GM12878 (cell line): ENCODE data around the gene MRTFA. TPM values are rescaled to one million over a fixed set of nuclear protein-coding genes. Genes with fewer than 3 reads are reported as not detected.
"Not testable (repeated sequence)": the region's sequence is repeated elsewhere in the genome, so short reads cannot be mapped to it uniquely, and the experiment has no call there.

Experiments
- ATAC-seq: fragments of 200-7000 bp; cut with Tn5 transposase; 3 replicates; pipeline ENCODE4 v1.9.1; 2020; ENCODE audit warnings: mild to moderate bottlenecking, moderate library complexity
- BruUV-seq: library from RNA; stranded (reverse); fragments of 400-500 nt; replicated peaks from 2 replicates; lab custom pipeline; 2021; lab: Mats Ljungman, UMichigan
- CTCF ChIA-PET: fragments of 300-600 bp; sonication (Branson Sonifier 250); formaldehyde crosslinking; extraction: SDS; loops from one replicate; lab custom pipeline; 2021; ENCODE audit warnings: inconsistent platforms; lab: Yijun Ruan, JAX
- POLR2A ChIA-PET: fragments of 350-600 bp; formaldehyde crosslinking; extraction: SDS; loops from one replicate; lab custom pipeline; 2021; ENCODE audit warnings: inconsistent platforms; lab: Charles Lee
- RAD21 ChIA-PET: fragments of 300-600 bp; sonication (Branson Sonifier 250); formaldehyde crosslinking; loops from one replicate; lab custom pipeline; 2023; ENCODE audit warnings: antibody characterized with exemption; ENCODE audit not compliant: unreplicated experiment; lab: Charles Lee
- SMC1A ChIA-PET: fragments of 300-600 bp; sonication (Branson Sonifier 250); formaldehyde crosslinking; loops from one replicate; lab custom pipeline; 2023; ENCODE audit not compliant: unreplicated experiment, uncharacterized antibody; lab: Charles Lee
- DNase-seq: peaks from one replicate; pipeline ENCODE4 v3.0.0-alpha.2; 2011; ENCODE audit warnings: low read depth, low spot score
- FAIRE-seq: peaks from 3 replicates; lab custom pipeline; 2011; peaks lifted over from hg19 to GRCh38; lab: Jason Lieb, UNC
- H2AFZ ChIP-seq: 2 replicates; pipeline ENCODE4 v1.6.0; 2011; ENCODE audit warnings: low read depth, low read length, control low read depth; ENCODE audit not compliant: control insufficient read depth
- H3K27ac ChIP-seq: 2 replicates; pipeline ENCODE4 v1.5.1; 2011; ENCODE audit warnings: control low read depth; ENCODE audit not compliant: control insufficient read depth, insufficient read depth
- H3K27me3 ChIP-seq, 2 experiments: replicated peaks in 1 of 2; 2 replicates each; pipeline versions ENCODE4 v1.6.0 to v1.6.1; 2011; ENCODE audit warnings: low read length in 1 of 2; ENCODE audit not compliant: control insufficient read depth in 2 of 2, insufficient read depth in 2 of 2
- H3K36me3 ChIP-seq, 2 experiments: 2 replicates each; pipeline ENCODE4 v1.5.1; 2011; ENCODE audit warnings: low read length in 1 of 2; ENCODE audit not compliant: control insufficient read depth in 2 of 2, insufficient read depth in 2 of 2
- H3K4me1 ChIP-seq: 2 replicates; pipeline ENCODE4 v1.6.1; 2011; ENCODE audit warnings: mild to moderate bottlenecking, low read length, moderate library complexity, mixed read lengths; ENCODE audit not compliant: control insufficient read depth, insufficient read depth
- H3K4me2 ChIP-seq: 2 replicates; pipeline ENCODE4 v1.6.0; 2011; ENCODE audit warnings: control low read depth; ENCODE audit not compliant: control insufficient read depth, insufficient read depth
- H3K4me3 ChIP-seq: fragments of 200-600 bp; sonication (generic); 2 replicates; pipeline ENCODE4 v1.5.1; 2016
- H3K79me2 ChIP-seq: 2 replicates; pipeline ENCODE4 v1.6.0; 2011; ENCODE audit warnings: low read length; ENCODE audit not compliant: control insufficient read depth, insufficient read depth
- H3K9ac ChIP-seq: 2 replicates; pipeline ENCODE4 v1.8.0; 2011; ENCODE audit warnings: low read length, control low read depth, mixed read lengths; ENCODE audit not compliant: control insufficient read depth, insufficient read depth
- H3K9me3 ChIP-seq: replicated peaks from 3 replicates; pipeline ENCODE4 v1.5.1; 2011; ENCODE audit warnings: mild to moderate bottlenecking, low read length; ENCODE audit not compliant: control insufficient read depth, insufficient read depth
- H4K20me1 ChIP-seq: 2 replicates; pipeline ENCODE4 v1.6.0; 2011; ENCODE audit not compliant: control insufficient read depth, insufficient read depth
- CHD1 ChIP-seq: IDR thresholded peaks from 2 replicates; pipeline ENCODE4 v1.6.1; 2012; ENCODE audit warnings: low read depth, low read length, improper control_type of control experiment
- FOXK2 ChIP-seq: fragments of 450-650 bp; IDR thresholded peaks from 2 replicates; pipeline ENCODE4 v1.6.1; 2017; ENCODE audit warnings: mild to moderate bottlenecking, moderate library complexity
- NR2C1 ChIP-seq: fragments of 450-650 bp; IDR thresholded peaks from 2 replicates; pipeline ENCODE4 v1.6.1; 2017; ENCODE audit warnings: antibody characterized with exemption, mild to moderate bottlenecking, moderate library complexity
- NR2F1 ChIP-seq: fragments of 450-650 bp; conservative IDR thresholded peaks from 2 replicates; pipeline ENCODE4 v1.6.1; 2017; ENCODE audit warnings: mild to moderate bottlenecking
- POLR2AphosphoS2 ChIP-seq: IDR thresholded peaks from 2 replicates; pipeline ENCODE4 v1.6.1; 2011; ENCODE audit warnings: low read depth, mild to moderate bottlenecking, low read length, improper control_type of control experiment, moderate library complexity
- RAD51 ChIP-seq: fragments of 450-650 bp; IDR thresholded peaks from 2 replicates; pipeline ENCODE4 v1.6.1; 2016; ENCODE audit warnings: moderate library complexity, mild to moderate bottlenecking, inconsistent platforms
- SUZ12 ChIP-seq: fragments of 200-600 bp; sonication (generic); IDR thresholded peaks from one replicate; pipeline ENCODE4 v1.6.1; 2018; ENCODE audit warnings: antibody characterized with exemption, mild to moderate bottlenecking; ENCODE audit not compliant: unreplicated experiment
- TAF1 ChIP-seq: IDR thresholded peaks from 2 replicates; pipeline ENCODE4 v1.6.1; 2011; ENCODE audit warnings: mild to moderate bottlenecking, low read depth, low read length, borderline replicate concordance
- WGBS: methylation state at CpG from one replicate; pipeline ENCODE4 v1.1.6; 2016; ENCODE audit warnings: low lambda C conversion rate; ENCODE audit not compliant: insufficient replicate concordance, insufficient coverage; ENCODE audit errors: missing lambda C conversion rate; 5-methylcytosine and 5-hydroxymethylcytosine counted together
- in situ Hi-C: fragments of 300-500 bp; cut with MboI; formaldehyde crosslinking; loops from 9 replicates; pipeline ENCODE4 v1.14.3; 2018; ENCODE audit warnings: mixed read lengths
- intact Hi-C: fragments of 100-400 bp; cut with micrococcal nuclease; formaldehyde crosslinking; loops from one replicate; pipeline ENCODE4 v1.14.2; 2022; ENCODE audit not compliant: unreplicated experiment
- polyA plus RNA-seq, 11 experiments: library from polyadenylated mRNA; depleted of rRNA in 4 of 11; unstranded in 6 of 11; stranded (reverse) in 5 of 11; fragments of >200 nt; fragmentation: Nextera tagmentation in 4 of 11; fragmentation: Illumina TruSeq in 1 of 11; extraction: Ambion mirVana in 4 of 11; extraction: Trizol in 1 of 11; gene quantifications; 1 replicate in 1 of 11; 2 replicates in 10 of 11; pipeline versions ENCODE4 v1.2.1 to v1.2.3, GENCODE V29; 2011 to 2016; ENCODE audit warnings: inconsistent platforms in 2 of 11, missing spikeins in 2 of 11, low read depth in 1 of 11
- total RNA-seq, 4 experiments: library from RNA; depleted of rRNA in 3 of 4; stranded (reverse); fragments of >200 nt in 3 of 4; fragmentation: Illumina TruSeq in 1 of 4; extraction: Trizol in 1 of 4; gene quantifications; 2 replicates each; pipeline versions ENCODE4 v1.2.1 to v1.2.3, GENCODE V29; 2013 to 2021
- TF ChIP-seq, protein P1 (sequence below): fragments of 450-650 bp; IDR thresholded peaks from 2 replicates; pipeline ENCODE4 v1.6.1; 2017; ENCODE audit warnings: mild to moderate bottlenecking, low read depth, inconsistent platforms; ENCODE audit not compliant: poor library complexity, severe bottlenecking
- TF ChIP-seq, protein P2 (sequence below): fragments of 450-650 bp; formaldehyde crosslinking; IDR thresholded peaks from 2 replicates; pipeline ENCODE4 v1.4.0; 2022; ENCODE audit warnings: mild to moderate bottlenecking, moderate library complexity

MRTFA gene
- total and polyA plus RNA-seq, 10 of the 15 experiments (the other 5 are each of a cell fraction or from before 2014, with no cell fraction given), result 2.0 to 63.9 (median 17.9) TPM

DNA sequence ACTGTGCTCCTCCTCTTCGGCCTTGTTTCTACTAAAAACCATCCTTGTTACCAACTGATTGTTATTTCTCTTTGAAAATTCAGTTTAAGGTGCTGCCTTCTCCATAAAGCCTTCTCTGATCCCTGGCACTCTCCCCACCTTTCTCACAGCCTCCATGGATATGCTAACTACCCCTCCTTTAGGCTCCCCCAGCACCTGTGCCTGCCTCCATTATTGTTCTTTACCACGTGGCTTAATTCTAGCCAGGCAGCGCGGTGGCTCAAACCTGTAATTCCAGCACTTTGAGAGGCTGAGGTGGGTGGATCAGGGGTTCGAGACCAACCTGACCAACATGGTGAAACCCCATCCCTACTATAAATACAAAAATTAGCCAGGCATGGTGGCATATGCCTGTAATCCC, 96.3 kb downstream of the MRTFA start (continued):
- TF ChIP-seq SUZ12, result no peak
- TF ChIP-seq TAF1, result no peak
- no peak for TF ChIP-seq CHD1

DNA sequence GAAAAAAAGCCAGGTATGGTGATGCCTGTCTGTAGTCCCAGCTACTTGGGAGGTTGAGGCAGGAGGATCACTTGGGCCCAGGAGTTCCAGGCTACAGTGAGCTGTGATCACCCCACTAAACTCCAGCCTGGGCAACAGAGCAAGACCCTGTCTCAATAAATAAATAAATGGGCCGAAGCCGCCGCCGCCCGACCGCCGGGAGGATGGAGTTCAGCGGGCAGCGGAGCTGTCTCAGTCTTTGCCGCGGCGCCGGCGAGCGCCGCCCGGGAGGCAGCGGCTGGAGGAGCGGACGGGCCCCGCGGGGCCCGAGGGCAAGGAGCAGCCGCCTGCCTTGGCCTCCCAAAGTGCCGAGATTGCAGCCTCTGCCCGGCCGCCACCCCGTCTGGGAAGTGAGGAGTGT, 100.4 kb downstream of the MRTFA start:
- DNase-seq, BruUV-seq, H3K4me3 ChIP-seq, H3K9ac ChIP-seq, H3K4me2 ChIP-seq, H2AFZ ChIP-seq, POLR2A ChIA-PET, RAD21 ChIA-PET, H4K20me1 ChIP-seq, ATAC-seq, FAIRE-seq, H3K9me3 ChIP-seq, CTCF ChIA-PET, intact Hi-C loops, in situ Hi-C loops, H3K27me3 ChIP-seq, H3K27ac ChIP-seq, SMC1A ChIA-PET, H3K36me3 ChIP-seq: not testable (repeated sequence)
- peaks cover 32% of the 10 kb centered on the region for H3K79me2 ChIP-seq
- peaks cover 11% of the 10 kb centered on the region for H3K4me1 ChIP-seq
- 96% methylated on average over 22 of the region's 28 CpGs for WGBS

DNA sequence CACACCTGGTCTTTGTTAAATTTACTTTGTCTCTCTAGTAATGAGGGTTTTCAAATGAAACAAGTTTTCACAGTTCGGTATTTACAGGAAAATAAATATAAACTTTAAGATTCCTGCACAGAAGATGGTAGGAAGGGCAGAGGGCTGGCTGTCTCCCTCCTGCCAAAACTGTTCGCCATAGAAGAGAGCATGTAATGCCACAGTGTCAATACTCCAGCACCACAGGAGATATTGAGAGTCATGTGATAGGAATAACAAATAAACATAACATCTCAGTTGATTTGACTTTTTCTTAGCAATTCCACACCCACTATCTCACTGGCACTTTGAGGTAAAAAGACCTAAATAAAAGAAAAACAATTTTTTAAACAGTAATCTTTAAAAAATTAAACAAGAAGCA, 100.9 kb downstream of the MRTFA start:
- peaks cover 37% of the 10 kb centered on the region for H3K79me2 ChIP-seq
- ChIA-PET CTCF (interaction anchor here (6.8 to 13.0 kb wide), 2 partner anchors 99 to 111 kb away, joined by 35 to 339 read pairs; no protein-coding TSS in a partner anchor), RAD21 (interaction anchor here (0.7 to 2.8 kb wide), 2 partner anchors 47 to 76 kb away, joined by 4 to 13 read pairs; no protein-coding TSS in a partner anchor), POLR2A (interaction anchor here (0.6 to 2.6 kb wide), 3 partner anchors 17 to 96 kb away, joined by 3 to 22 read pairs (median 7); no protein-coding TSS in a partner anchor), SMC1A (interaction anchor here (1.2 to 6.9 kb wide), 4 partner anchors 40 to 109 kb away, joined by 3 to 69 read pairs (median 26); no protein-coding TSS in a partner anchor)
- no peaks in the 10 kb centered on the region for H3K9me3 ChIP-seq
- H3K27me3 ChIP-seq, result no peaks in the 10 kb centered on the region
- in situ Hi-C loops, result no loop called here
- no peak for FAIRE-seq
- H2AFZ ChIP-seq, result no peak overlapping the region
- BruUV-seq, result no TSS peak
- 75% methylated on average over 2 of the region's 2 CpGs for WGBS
- H3K36me3 ChIP-seq, result no peaks in the 10 kb centered on the region
- H3K27ac ChIP-seq, result peak overlapping the region; percentile 75
- H3K4me1 ChIP-seq, result peaks cover 10% of the 10 kb centered on the region
- DNase-seq, result no peak
- peak overlapping the region; percentile 94; the same call in 1 of the 2 replicates for H3K4me2 ChIP-seq
- no peak for ATAC-seq
- no peak overlapping the region for H3K4me3 ChIP-seq
- intact Hi-C loops, result no loop called here
- H4K20me1 ChIP-seq, result no peaks in the 10 kb centered on the region
- H3K9ac ChIP-seq, result no peak overlapping the region
- TF ChIP-seq, protein P1, sequence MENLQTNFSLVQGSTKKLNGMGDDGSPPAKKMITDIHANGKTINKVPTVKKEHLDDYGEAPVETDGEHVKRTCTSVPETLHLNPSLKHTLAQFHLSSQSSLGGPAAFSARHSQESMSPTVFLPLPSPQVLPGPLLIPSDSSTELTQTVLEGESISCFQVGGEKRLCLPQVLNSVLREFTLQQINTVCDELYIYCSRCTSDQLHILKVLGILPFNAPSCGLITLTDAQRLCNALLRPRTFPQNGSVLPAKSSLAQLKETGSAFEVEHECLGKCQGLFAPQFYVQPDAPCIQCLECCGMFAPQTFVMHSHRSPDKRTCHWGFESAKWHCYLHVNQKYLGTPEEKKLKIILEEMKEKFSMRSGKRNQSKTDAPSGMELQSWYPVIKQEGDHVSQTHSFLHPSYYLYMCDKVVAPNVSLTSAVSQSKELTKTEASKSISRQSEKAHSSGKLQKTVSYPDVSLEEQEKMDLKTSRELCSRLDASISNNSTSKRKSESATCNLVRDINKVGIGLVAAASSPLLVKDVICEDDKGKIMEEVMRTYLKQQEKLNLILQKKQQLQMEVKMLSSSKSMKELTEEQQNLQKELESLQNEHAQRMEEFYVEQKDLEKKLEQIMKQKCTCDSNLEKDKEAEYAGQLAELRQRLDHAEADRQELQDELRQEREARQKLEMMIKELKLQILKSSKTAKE, result no peak
- TF ChIP-seq NR2F1, result no peak
- TF ChIP-seq NR2C1, result no peak
- TF ChIP-seq, protein P2, sequence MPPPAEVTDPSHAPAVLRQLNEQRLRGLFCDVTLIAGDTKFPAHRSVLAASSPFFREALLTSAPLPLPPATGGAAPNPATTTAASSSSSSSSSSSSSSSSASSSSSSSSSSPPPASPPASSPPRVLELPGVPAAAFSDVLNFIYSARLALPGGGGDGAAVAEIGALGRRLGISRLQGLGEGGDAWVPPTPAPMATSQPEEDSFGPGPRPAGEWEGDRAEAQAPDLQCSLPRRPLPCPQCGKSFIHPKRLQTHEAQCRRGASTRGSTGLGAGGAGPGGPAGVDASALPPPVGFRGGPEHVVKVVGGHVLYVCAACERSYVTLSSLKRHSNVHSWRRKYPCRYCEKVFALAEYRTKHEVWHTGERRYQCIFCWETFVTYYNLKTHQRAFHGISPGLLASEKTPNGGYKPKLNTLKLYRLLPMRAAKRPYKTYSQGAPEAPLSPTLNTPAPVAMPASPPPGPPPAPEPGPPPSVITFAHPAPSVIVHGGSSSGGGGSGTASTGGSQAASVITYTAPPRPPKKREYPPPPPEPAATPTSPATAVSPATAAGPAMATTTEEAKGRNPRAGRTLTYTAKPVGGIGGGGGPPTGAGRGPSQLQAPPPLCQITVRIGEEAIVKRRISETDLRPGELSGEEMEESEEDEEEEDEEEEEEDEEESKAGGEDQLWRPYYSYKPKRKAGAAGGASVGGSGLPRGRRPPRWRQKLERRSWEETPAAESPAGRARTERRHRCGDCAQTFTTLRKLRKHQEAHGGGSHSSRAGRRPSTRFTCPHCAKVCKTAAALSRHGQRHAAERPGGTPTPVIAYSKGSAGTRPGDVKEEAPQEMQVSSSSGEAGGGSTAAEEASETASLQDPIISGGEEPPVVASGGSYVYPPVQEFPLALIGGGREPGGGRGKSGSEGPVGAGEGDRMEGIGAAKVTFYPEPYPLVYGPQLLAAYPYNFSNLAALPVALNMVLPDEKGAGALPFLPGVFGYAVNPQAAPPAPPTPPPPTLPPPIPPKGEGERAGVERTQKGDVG (CRISPR knock-in tag), result no peak
- no peak for TF ChIP-seq RAD51
- TF ChIP-seq POLR2AphosphoS2, result no peak
- no peak for TF ChIP-seq FOXK2
